Middle frontal gyrus (tissue), 1 donor: ENCODE data around the gene ZDHHC12.
"Not testable (repeated sequence)": the region's sequence is repeated elsewhere in the genome, so short reads cannot be mapped to it uniquely, and the experiment has no call there.

Experiments used
- DNase-seq: peaks from one replicate; pipeline ENCODE4 v3.0.0-alpha.2; 2015; ENCODE audit warnings: low spot score; ENCODE audit errors: extremely low spot score

ZDHHC12 gene

DNA sequence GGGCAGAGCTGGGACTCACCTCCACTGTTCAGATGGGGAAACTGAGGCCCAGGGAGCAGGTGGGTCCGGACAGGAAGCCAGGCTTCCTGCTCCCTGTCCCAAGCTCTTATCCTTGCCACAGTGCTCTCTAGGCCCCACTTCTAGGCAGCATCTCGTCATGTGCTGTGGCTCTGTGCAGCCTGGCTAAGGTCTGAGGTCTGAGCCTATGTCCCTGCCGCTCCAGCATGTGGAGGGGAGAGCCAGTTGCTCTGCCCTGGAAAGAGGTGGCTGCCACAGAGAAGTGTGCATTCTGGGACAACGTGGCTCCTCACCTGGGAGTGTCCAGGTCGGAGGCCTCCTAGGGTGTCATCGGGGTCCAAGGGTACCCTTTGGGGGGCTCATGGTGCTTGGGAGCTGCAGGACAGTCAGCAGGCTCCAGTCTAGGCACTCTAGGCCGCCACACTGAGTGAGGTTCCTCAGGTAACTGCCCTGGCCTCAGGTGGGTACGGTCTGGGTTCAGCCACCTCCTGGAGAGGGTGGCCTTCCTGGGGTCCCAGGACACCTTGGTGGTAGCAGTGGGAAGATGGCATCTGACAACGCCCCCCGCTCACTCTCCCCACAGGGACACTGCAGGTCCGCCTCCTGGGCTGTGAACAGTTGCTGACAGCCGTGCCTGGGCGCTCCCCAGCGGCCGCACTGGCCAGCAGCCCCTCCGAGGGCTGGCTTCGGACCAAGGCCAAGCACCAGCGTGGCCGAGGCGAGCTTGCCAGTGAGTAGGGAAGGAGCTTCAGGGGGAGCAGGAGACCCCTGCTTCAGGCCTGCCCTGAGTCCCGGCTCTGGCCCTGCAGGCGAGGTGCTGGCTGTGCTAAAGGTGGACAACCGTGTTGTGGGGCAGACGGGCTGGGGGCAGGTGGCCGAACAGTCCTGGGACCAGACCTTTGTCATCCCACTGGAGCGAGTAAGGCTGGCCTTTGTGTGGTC is 11.2 kb downstream of the ZDHHC12 start:
- no peak for DNase-seq

DNA sequence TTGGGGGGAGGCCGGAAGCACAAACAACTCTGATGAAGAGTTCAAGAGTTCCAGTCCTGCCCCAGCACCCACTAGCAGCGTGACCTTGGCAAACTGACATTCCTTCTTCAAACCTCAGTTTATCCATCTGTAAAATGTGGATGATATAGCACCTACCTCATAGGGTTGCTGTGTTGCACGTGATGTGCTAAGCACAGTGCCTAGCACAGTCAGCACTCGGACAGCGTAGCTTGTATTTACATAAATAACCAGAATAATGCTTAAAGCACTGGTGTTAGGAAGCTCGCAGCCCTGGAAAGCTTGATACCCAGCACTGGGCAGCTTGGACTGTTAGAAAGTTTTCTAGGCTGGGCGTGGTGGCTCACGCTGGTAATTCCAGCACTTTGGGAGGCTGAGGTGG is 16.5 kb downstream of the ZDHHC12 start:
- DNase-seq: no peak

DNA sequence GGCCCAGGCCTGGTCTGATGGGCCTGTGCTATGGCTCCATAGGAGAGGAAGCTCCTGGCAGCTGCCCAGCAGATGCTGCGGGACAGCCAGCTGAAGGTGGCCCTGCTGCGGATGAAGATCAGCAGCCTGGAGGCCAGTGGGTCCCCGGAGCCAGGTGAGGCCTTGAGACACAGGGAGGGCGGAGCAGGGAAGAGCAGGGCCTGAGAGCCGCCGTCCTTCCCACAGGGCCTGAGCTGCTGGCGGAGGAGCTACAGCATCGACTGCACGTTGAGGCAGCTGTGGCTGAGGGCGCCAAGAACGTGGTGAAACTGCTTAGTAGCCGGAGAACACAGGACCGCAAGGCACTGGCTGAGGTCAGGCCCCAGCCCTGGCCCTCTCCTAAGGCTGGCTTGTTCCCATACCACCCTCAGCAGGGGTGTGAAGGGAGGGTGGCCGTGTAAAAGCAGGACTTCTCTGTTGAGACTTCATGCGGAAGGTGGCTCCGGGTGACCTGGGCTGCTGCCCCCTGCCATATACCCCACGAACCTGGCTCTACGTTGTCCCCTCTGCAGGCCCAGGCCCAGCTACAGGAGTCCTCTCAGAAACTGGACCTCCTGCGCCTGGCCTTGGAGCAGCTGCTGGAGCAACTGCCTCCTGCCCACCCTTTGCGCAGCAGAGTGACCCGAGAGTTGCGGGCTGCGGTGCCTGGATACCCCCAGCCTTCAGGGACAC is 17.1 kb downstream of the ZDHHC12 start:
- no peak for DNase-seq

DNA sequence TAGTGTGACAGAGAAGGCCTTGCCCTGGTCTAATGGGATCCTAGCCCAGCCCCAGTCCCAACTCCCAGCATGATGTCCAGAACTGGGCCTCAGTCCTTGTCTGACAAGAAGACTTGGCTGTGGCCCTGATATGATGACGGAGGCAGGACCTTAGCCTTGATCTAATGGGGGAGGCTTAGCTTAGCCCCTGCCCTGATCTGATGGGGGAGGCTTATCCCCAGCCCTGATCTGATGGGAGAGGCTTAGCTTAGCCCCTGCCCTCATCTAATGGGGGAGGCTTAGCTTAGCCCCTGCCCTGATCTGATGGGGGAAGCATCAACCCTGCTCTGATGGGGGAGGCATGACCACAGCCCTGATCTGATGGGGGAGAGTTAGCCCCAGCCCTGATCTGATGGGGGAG is 17.9 kb downstream of the ZDHHC12 start:
- no peak for DNase-seq

DNA sequence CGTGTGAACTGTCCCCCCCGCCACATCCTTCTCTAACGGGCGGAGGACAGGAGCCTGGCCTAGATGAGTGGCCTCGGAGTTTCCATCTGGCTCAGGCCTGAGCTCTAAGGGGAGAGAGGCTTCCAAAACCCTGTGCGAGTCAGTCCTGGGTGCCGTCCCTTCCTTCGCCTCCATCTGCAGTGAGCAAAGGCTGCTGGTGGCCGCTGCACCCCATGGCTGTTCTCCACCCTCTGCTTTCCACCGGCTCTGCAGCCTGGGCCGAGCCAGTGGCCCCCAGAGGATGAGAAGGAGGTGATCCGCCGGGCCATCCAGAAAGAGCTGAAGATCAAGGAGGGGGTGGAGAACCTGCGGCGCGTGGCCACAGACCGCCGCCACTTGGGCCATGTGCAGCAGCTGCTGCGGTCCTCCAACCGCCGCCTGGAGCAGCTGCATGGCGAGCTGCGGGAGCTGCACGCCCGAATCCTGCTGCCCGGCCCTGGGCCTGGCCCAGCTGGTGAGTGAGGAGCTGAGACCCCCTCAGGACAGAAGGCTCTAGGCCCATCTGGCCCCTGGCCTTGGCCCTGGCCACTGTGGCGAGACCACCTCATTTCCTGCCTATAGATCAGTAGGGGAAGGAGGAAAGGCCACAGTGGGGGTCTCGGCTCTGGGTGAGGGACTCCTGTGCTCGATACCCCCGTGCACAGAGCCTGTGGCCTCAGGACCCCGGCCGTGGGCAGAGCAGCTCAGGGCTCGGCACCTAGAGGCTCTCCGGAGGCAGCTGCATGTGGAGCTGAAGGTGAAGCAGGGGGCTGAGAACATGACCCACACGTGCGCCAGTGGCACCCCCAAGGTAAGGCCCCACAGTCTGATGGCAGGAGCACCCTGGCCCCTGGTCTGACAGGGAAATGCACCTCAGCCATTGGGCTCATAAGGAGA is 18.6 kb downstream of the ZDHHC12 start:
- DNase-seq: no peak

DNA sequence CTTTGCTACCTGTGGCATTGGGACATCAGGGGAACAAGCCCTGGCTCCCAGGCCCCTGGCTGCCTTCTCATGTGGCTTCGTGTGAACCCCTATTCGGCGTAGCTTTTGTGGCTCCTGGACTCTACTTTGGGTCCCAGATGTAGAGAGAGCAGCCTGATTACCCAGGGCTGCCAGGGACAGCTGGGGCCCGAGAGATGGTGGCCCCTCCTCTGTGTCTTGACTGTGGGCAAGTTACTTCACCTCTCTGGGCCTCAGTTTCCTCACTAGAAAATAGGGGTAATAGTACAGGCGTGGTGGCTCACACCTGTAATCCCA is 19.6 kb downstream of the ZDHHC12 start:
- no peak for DNase-seq

DNA sequence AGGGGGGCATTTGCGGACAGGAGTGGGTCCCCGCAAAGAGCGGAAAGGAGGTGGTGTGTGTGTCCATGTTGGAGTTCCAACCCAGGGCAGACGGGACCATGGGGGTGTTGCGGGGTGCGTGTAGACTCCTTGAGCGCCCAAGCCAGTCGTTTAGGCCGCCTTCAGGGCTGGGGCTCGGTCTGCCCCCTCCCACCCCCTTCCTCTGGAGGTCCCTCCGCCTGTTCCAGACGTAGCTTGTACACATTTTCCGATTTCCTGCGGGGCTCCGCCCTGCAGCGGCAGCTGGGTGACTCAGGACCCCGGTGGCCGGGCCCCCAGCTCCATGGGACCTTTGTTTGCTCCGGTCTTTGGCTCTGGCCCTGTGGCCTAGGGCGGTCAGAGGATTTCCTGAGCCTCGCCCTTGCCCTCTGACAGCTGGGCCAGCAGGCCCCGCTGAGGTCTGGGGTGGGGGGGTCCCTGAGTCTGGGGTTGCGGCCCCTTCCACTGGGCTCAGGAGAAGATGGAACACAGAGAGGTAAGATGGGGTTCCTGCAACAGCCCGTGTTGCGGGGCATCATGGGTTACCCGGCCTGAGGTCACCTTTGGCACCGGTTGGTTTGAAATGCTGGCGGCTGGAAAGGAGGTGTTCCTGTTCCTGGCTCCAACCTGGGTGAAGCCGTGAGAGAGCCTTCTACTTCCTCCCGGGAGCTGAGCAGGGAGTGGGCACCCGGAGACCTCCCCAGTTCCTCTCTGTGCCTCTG is 20.1 kb downstream of the ZDHHC12 start:
- DNase-seq: no peak

DNA sequence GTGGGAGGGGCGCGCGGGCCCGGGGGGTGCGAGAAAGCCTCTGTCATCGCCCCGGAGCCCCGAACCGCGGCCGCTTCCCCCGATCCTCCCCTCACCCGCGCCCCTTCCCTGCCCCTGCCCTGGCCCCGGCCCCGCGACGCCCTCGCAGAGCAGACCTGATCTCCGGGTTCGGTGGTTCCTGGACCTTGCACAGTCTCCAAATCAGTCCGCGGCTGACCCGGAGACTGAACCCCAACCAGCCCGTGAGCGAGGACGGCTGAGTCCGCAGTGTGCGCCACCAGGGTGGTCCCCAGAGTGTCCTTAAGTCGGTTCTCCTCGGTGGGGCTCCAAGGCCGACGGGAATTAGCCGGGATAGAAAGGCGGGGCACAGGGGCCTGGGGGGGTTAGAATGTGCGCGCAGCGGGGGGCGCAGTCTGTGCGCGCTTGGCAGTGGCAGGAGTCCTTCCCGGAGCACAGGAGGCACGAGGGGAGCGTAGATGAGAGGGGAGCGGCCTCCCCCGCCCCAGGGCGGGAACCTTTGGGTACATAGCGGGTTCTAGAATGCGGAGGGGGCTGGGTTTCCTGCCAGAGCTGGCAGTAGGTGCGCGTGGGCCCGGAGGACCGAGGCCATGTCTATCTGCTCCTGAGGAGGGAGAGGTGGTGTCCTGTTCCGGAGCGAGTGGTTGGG is 20.8 kb downstream of the ZDHHC12 start:
- no peak for DNase-seq

DNA sequence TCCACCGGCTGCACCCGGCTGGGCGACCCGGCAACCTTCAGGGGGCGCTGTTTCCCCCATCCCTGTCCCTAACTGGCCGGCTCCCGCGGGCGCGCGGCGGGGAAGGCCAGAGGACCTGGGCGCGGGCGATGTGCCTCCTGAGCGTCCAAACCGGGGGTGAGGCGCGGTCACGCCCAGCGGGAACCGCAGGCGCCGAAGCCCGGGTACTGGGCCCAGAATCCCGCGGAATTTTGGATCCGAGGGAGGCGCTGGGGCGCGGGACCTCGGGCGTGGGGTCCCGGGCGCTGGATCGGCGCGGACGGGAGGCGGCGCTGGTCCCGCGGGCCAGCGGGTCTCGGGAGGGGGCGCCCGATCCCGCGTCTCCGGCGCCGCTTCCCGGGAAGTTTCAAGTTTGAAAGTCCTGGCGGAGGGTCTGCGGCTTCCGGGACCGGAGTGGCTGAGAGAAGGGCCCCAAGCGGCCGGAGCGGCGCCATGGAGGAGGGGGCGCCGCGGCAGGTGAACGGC is 21.4 kb downstream of the ZDHHC12 start, which contains the start of gene PKN3:
TSS of gene PKN3 (plus strand) at position 59 of the 504 bp plus-strand sequence. CDS start at position 472, 413 bp downstream.
- no peak for DNase-seq

DNA sequence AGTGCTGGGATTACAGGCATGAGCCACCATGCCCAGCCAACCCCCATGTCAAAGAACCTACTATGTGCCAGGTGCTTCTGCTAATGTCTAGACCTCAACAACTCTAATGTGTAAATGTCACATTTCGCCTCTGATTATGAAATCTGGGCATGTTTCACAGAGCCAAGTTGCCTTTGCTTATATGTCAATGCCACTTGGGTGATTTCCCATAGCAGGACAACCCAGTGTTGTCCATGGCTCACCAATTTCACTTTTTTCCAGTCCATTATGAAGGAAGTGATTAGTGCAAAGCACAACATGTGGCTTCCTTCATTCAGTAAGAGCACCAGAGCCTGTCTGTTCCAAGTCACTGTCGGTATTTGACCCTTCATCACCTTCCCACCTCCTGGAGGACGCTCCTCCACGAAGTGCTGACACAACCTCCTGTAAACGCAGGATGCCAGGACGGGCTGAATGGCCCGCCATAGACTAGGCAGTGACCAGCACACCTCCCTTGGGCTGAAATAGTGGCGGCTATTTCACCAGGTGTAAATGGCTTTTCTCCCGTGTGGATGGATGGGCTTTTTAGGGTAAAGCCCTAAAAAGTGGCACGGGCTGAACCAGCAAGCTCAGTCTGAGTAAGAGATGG is 22.6 kb downstream of the ZDHHC12 start:
- no peak for DNase-seq

DNA sequence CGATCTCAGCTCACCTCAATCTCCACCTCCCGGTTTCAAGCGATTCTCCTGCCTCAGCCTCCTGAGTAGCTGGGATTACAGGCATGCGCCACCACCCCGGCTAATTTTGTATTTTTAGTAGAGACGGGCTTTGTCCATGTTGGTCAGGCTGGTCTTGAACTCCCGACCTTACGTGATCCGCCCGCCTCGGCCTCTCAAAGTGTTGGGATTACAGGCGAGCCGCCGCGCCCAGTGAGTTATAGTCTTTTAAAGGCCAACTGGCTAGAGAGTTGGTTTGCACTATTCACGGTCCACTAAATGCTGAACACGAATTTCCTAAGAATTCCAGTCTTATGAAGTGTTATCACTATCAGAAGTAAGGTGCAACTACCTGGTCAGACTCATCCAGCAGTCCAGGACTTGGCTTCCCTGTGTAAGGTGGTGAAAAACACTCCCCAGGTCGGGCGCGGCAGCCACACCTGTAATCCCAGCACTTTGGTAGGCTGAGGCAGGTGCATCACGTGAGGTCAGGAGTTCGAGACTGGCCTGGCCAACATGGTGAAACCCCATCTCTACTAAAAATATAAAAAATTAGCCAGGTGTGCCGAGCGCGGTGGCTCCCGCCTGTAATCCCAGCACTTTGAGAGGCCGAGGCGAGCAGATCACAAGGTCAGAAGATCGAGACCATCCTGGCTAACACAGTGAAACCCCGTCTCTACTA is 24.7 kb downstream of the ZDHHC12 start:
- not testable (repeated sequence) for DNase-seq

DNA sequence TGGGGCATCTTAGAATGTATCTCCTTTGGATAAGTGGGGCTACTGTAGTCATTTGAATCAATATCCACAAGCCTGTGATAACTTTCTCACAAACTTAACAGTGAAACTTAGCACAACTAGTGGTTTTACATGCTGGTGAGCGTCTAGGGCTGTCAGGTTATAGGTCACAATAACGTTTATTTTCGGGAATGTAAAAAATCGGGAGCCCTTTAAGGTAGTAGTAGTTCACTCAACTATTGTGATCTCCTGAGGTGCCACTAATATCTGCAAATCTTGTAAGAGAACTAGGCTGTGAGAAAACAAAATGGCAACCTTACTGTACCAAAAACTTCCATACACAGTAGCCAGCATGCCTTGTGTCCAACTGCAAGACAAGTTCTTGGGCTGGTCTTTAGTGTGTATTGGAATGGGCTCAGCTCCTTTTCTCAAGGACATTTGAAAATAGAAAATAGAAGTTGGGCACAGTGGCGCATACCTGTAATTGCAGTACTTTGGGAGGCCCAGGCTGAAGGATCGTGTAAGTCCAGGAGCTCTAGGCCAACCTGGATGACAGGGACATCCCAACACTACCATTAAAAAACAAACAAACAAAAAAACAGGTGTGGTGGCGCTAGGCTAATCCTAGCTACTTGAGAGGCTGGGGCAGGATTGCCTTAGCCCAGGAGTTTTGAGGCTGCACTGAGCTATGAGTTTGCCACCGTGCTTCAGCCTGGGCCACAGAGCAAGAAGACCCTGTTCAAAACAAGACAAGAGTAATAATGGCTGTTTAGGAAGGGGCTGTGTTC is 26.8 kb downstream of the ZDHHC12 start:
- no peak for DNase-seq

DNA sequence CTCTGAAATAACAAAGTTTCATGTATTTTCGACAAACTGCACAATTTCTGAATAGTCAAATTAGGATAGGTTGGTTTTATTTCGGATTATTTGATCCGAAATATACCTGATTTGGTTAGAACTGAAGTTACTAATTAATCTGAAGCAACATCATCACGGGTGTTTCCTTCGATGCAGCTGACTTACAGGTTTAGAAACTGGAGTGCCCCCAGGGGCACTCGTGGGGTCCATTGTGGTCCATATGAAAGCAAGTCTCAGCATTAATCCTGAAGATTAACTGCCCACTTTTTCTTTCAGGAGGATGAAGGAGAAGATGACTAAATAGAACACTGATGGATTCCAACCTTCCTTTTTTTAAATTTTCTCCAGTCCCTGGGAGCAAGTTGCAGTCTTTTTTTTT is 29.6 kb downstream of the ZDHHC12 start:
- DNase-seq: no peak

DNA sequence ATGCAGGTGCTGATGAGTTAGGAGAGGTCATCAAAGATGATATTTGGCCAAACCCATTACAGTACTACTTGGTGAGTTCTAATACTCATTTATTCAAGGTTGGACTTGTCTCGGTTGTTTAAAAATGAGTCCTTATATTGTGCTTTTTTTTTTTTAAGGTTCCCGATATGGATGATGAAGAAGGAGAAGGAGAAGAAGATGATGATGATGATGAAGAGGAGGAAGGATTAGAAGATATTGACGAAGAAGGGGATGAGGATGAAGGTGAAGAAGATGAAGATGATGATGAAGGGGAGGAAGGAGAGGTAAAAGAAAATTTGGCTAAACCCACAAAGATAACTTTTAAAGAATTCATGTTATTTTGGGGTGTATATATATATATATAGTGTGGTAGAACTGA is 30.2 kb downstream of the ZDHHC12 start:
- not testable (repeated sequence) for DNase-seq

DNA sequence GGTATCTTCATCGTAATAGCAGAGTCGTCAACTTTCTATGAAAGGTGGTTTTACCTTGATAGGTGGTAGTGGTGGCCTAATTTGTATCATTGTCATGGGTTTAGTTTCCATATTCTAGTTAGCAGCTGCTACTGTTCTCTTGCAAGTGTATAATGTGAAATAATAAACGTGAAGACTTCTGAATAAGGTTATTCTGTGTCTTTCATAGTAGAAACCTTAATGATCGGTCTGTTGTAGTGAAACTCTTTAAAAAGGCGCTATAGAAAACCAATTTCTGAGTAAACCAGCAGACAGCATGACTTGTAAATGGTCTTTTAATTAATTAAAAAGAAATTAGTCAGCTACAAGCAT is 33.3 kb downstream of the ZDHHC12 start:
- no peak for DNase-seq

DNA sequence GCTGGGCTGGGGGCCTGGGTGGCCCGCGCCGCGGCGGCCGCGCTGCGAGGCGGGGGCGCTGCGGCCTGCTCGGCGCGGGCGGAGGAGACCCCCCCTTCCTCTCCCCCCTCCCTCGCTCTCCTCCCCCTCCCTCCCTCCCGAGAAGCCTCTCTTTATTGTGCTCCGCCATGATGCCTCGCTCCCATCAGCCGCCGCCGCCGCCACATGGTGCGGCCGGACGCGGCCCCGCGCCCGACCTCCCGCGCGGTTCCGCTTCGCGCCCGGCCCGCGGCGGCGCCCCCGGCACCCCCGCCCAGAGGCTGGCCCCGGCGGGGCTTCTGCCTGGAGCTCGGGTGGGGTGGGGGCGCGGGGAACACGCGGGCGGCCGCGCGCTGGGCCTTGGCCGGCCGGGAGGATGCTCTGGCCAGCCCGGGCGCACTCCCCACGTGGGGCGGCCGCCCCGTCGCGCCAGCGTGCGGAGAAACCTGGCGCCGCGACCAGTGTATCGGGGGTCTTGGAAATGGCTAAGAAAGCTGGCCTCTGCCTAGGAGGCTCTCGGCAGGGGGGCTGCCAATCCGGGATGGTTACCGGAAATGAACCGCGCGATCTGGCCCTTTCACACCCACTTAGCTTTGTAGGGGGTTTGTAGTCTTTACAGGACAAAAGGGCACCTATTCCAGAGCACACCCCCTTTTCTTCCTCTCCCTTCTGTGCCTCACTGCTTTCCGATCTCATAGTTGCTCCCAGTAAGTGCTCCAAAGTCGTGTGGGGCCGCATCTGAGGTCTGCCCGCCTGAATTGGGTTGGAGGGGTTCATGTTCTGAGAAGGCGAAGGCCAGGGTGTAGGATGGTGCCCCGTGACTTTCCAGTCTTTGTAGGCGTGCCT is 33.9 kb downstream of the ZDHHC12 start:
- DNase-seq: no peak

DNA sequence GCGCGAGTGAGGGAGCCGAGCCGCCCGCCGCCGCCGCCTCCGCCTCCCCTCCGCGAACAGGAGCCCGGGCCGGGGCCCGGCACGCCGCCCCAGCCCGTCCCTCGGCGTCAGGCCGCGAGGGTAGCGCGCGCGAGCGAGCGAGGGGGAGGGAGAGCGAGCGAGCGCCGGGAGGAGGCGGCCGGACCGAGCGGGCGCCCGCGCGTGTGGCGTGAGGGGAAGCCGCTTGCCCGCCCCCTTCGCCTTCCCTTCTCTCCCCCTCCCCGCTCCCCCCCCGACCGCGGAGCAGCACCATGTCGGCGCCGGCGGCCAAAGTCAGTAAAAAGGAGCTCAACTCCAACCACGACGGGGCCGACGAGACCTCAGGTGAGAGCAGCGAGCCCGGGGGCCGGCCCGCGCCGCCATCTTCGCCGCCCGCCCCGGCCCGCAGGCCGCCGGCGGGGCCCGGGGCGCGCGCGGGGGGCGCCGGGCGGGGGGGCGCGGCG is 34.6 kb downstream of the ZDHHC12 start:
- no peak for DNase-seq
